H9 (cell line): Measurements from ENCODE around the gene PARD6G. TPM values are rescaled to one million over a fixed set of nuclear protein-coding genes. Genes with fewer than 3 reads are reported as not detected.

ENCODE experiments used
- DNase-seq: peaks from one replicate; pipeline ENCODE4 v3.0.0-alpha.2; 2017
- H2AFZ ChIP-seq: one replicate; pipeline ENCODE4 v1.6.1; 2013; ENCODE audit warnings: mild to moderate bottlenecking, low read length, control low read depth, moderate library complexity
- H2AK5ac ChIP-seq: 2 replicates; pipeline ENCODE4 v1.6.1; 2013; ENCODE audit warnings: low read length, control low read depth, mixed read lengths; ENCODE audit not compliant: insufficient read length
- H2BK120ac ChIP-seq: one replicate; pipeline ENCODE4 v1.6.1; 2013; ENCODE audit warnings: low read depth, mild to moderate bottlenecking, low read length, control low read depth, inconsistent platforms; ENCODE audit not compliant: poor library complexity, severe bottlenecking
- H2BK12ac ChIP-seq: 2 replicates; pipeline ENCODE4 v1.6.1; 2013; ENCODE audit warnings: low read length, control low read depth, mixed read lengths, low read depth; ENCODE audit not compliant: insufficient read length
- H2BK15ac ChIP-seq: 2 replicates; pipeline ENCODE4 v1.6.1; 2013; ENCODE audit warnings: low read depth, low read length, control low read depth
- H2BK20ac ChIP-seq: one replicate; pipeline ENCODE4 v1.6.1; 2013; ENCODE audit warnings: low read depth, mild to moderate bottlenecking, low read length, control low read depth, inconsistent platforms; ENCODE audit not compliant: poor library complexity, severe bottlenecking
- H2BK5ac ChIP-seq: 2 replicates; pipeline ENCODE4 v1.6.1; 2013; ENCODE audit warnings: low read length, control low read depth, mixed read lengths; ENCODE audit not compliant: insufficient read length
- H3K14ac ChIP-seq: 2 replicates; pipeline ENCODE4 v1.6.1; 2013; ENCODE audit warnings: low read length, control low read depth; ENCODE audit not compliant: insufficient read depth
- H3K18ac ChIP-seq: 2 replicates; pipeline ENCODE4 v1.6.1; 2013; ENCODE audit warnings: low read depth, mild to moderate bottlenecking, mixed read lengths, low read length, control low read depth; ENCODE audit not compliant: insufficient read length
- H3K23ac ChIP-seq: 2 replicates; pipeline ENCODE4 v1.6.1; 2013; ENCODE audit warnings: low read length, control low read depth, mixed read lengths, low read depth; ENCODE audit not compliant: insufficient read length
- H3K23me2 ChIP-seq: 2 replicates; pipeline ENCODE4 v1.6.1; 2013; ENCODE audit warnings: low read depth, mild to moderate bottlenecking, mixed read lengths, low read length, control low read depth; ENCODE audit not compliant: insufficient read length, poor library complexity, severe bottlenecking
- H3K27ac ChIP-seq: 2 replicates; pipeline ENCODE4 v1.5.1; 2013; ENCODE audit warnings: low read length, control low read depth, mixed read lengths, low read depth; ENCODE audit not compliant: insufficient read length
- H3K27me3 ChIP-seq: 2 replicates; pipeline ENCODE4 v1.6.1; 2013; ENCODE audit warnings: low read length, control low read depth, inconsistent platforms; ENCODE audit not compliant: insufficient read depth
- H3K4ac ChIP-seq: 2 replicates; pipeline ENCODE4 v1.6.1; 2013; ENCODE audit warnings: low read depth, mild to moderate bottlenecking, control low read depth, inconsistent platforms, low read length, moderate library complexity
- H3K4me1 ChIP-seq: 2 replicates; pipeline ENCODE4 v1.6.1; 2013; ENCODE audit warnings: low read length, control low read depth, inconsistent platforms; ENCODE audit not compliant: insufficient read depth
- H3K4me2 ChIP-seq: 2 replicates; pipeline ENCODE4 v1.6.1; 2013; ENCODE audit warnings: low read length, control low read depth, mixed read lengths; ENCODE audit not compliant: insufficient read length, insufficient read depth
- H3K56ac ChIP-seq: 2 replicates; pipeline ENCODE4 v1.6.1; 2013; ENCODE audit warnings: low read depth, mild to moderate bottlenecking, mixed read lengths, low read length, control low read depth; ENCODE audit not compliant: insufficient read length
- H3K79me1 ChIP-seq: 2 replicates; pipeline ENCODE4 v1.6.1; 2013; ENCODE audit warnings: low read depth, mild to moderate bottlenecking, moderate library complexity, low read length, control low read depth, inconsistent platforms; ENCODE audit not compliant: insufficient read depth, poor library complexity, severe bottlenecking
- H3K79me2 ChIP-seq: 2 replicates; pipeline ENCODE4 v1.6.1; 2013; ENCODE audit warnings: low read length, control low read depth, inconsistent platforms; ENCODE audit not compliant: insufficient read depth
- H3K9ac ChIP-seq: 2 replicates; pipeline ENCODE4 v1.6.1; 2013; ENCODE audit warnings: low read length, control low read depth, mixed read lengths; ENCODE audit not compliant: insufficient read length; ENCODE audit errors: extremely low read depth
- H3K9me3 ChIP-seq: one replicate; pipeline ENCODE4 v1.6.1; 2013; ENCODE audit warnings: low read depth, low read length, inconsistent platforms; ENCODE audit not compliant: control insufficient read depth
- H3T11ph ChIP-seq: one replicate; pipeline ENCODE4 v1.6.1; 2013; ENCODE audit warnings: mild to moderate bottlenecking, low read length, control low read depth, inconsistent platforms
- H4K20me1 ChIP-seq: one replicate; pipeline ENCODE4 v1.6.1; 2013; ENCODE audit not compliant: control insufficient read depth, insufficient read length, insufficient read depth
- H4K5ac ChIP-seq: 2 replicates; pipeline ENCODE4 v1.6.1; 2013; ENCODE audit warnings: low read depth, mild to moderate bottlenecking, mixed read lengths, low read length, control low read depth; ENCODE audit not compliant: insufficient read length
- H4K8ac ChIP-seq: replicated peaks from 2 replicates; pipeline ENCODE4 v1.6.1; 2013; ENCODE audit warnings: low read length, control low read depth, mixed read lengths, low read depth; ENCODE audit not compliant: insufficient read length
- H4K91ac ChIP-seq: 2 replicates; pipeline ENCODE4 v1.6.1; 2013; ENCODE audit warnings: low read depth, mild to moderate bottlenecking, moderate library complexity, mixed read lengths, low read length, control low read depth; ENCODE audit not compliant: insufficient read length
- H3K27ac Mint-ChIP-seq, 3 experiments: 2 replicates in 2 of 3; 3 replicates in 1 of 3; pipeline ENCODE4 v1.8.0; 2020 to 2021; ENCODE audit warnings: mixed read lengths in 3 of 3, mild to moderate bottlenecking in 1 of 3, moderate library complexity in 1 of 3
- H3K27me3 Mint-ChIP-seq: 2 replicates; pipeline ENCODE4 v1.8.0; 2021; ENCODE audit warnings: low read depth, mild to moderate bottlenecking, moderate library complexity, mixed read lengths
- H3K36me3 Mint-ChIP-seq, 3 experiments: 2 replicates in 2 of 3; 3 replicates in 1 of 3; pipeline ENCODE4 v1.8.0; 2020 to 2021; ENCODE audit warnings: low read depth in 3 of 3, mixed read lengths in 3 of 3; ENCODE audit not compliant: insufficient read depth in 1 of 3
- H3K4me1 Mint-ChIP-seq, 2 experiments: 2 replicates each; pipeline ENCODE4 v1.8.0; 2020; ENCODE audit warnings: mixed read lengths in 2 of 2
- H3K4me3 Mint-ChIP-seq, 2 experiments: 2 replicates in 1 of 2; 3 replicates in 1 of 2; pipeline ENCODE4 v1.8.0; 2020 to 2021; ENCODE audit warnings: mild to moderate bottlenecking in 2 of 2, mixed read lengths in 2 of 2, moderate library complexity in 1 of 2
- H3K9me3 Mint-ChIP-seq, 2 experiments: 2 replicates in 1 of 2; 3 replicates in 1 of 2; pipeline ENCODE4 v1.8.0; 2020; ENCODE audit warnings: mild to moderate bottlenecking in 2 of 2, mixed read lengths in 2 of 2, moderate library complexity in 1 of 2
- WGBS: extraction: QIAGEN DNeasy Blood & Tissue Kit; methylation state at CpG from one replicate; pipeline ENCODE4 v1.1.7; 2013; ENCODE audit warnings: missing lambda C conversion rate, low lambda C conversion rate, mixed read lengths; ENCODE audit not compliant: insufficient read length; ENCODE audit errors: extremely low coverage; 5-methylcytosine and 5-hydroxymethylcytosine counted together
- total RNA-seq: library from RNA; stranded (reverse); gene quantifications from 2 replicates; pipeline ENCODE4 v1.2.1, GENCODE V29; 2021
- TF ChIP-seq, protein P1 (sequence below): fragments of 200-600 bp; sonication (generic); conservative IDR thresholded peaks from 3 replicates; pipeline ENCODE4 v1.8.0; 2021; ENCODE audit warnings: antibody characterized with exemption, mild to moderate bottlenecking

Gene PARD6G
- total RNA-seq, 1 experiment from 2014 or later = 11.2 TPM

DNA sequence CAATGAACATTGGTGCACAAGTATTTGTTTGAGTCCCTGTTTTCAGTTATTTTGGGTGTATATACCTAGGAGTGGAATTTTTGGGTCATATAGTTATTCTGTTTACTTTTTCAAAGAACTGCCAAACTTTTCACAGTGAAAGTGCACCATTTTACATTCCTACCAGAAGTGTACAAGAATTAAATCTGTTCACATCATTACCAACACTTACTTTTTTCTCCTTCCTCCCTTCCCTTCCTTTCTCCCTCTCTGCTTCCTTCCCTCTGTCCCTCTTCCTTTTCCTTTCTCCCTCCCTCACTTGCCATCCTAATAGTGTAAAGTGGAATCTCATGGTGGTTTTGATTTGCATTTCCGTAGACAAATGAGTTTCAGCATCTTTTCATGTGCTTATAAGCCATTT lies 126.4 kb downstream of the PARD6G start:
- no peak overlapping the region for H3K9ac ChIP-seq
- no peaks in the 10 kb centered on the region for H3K9me3 ChIP-seq
- H4K20me1 ChIP-seq = no peaks in the 10 kb centered on the region
- no peak overlapping the region for H3K27ac ChIP-seq
- no peak overlapping the region for H3T11ph ChIP-seq
- Mint-ChIP-seq H3K27ac (peak overlapping the region; percentile 38 to 76 (median 68); a peak in 6 of 7 replicates), H3K4me3 (no peak overlapping the region), H3K36me3 (peaks cover 53 to 65% (median 53%) of the 10 kb centered on the region in 3 experiments), H3K9me3 (no peaks in the 10 kb centered on the region; a peak in 1 of 5 replicates), H3K27me3 (no peaks in the 10 kb centered on the region), H3K4me1 (peaks cover 68 to 85% of the 10 kb centered on the region in 2 experiments)
- H4K91ac ChIP-seq = no peak overlapping the region
- H2BK5ac ChIP-seq = no peak overlapping the region
- WGBS = no CpG with 5 or more reads among the region's 1 CpG
- no peaks in the 10 kb centered on the region for H3K27me3 ChIP-seq
- no peak overlapping the region for H3K23ac ChIP-seq
- no peaks in the 10 kb centered on the region for H3K23me2 ChIP-seq
- no peak overlapping the region for H4K5ac ChIP-seq
- peaks cover 28% of the 10 kb centered on the region; the same call in 1 of the 2 replicates for H3K79me2 ChIP-seq
- H3K56ac ChIP-seq = no peak overlapping the region
- no peak overlapping the region for H2AFZ ChIP-seq
- H2BK120ac ChIP-seq = no peak overlapping the region
- H3K14ac ChIP-seq = no peak overlapping the region
- H2BK20ac ChIP-seq = no peak overlapping the region
- no peak overlapping the region for H3K4ac ChIP-seq
- no peak for DNase-seq
- 0 out of 2 replicates have a peak, but pooled peaks cover 3% of the 10 kb centered on the region for H3K4me1 ChIP-seq
- no peak overlapping the region for H2AK5ac ChIP-seq
- H3K79me1 ChIP-seq = peaks cover 8% of the 10 kb centered on the region
- TF ChIP-seq, protein P1, sequence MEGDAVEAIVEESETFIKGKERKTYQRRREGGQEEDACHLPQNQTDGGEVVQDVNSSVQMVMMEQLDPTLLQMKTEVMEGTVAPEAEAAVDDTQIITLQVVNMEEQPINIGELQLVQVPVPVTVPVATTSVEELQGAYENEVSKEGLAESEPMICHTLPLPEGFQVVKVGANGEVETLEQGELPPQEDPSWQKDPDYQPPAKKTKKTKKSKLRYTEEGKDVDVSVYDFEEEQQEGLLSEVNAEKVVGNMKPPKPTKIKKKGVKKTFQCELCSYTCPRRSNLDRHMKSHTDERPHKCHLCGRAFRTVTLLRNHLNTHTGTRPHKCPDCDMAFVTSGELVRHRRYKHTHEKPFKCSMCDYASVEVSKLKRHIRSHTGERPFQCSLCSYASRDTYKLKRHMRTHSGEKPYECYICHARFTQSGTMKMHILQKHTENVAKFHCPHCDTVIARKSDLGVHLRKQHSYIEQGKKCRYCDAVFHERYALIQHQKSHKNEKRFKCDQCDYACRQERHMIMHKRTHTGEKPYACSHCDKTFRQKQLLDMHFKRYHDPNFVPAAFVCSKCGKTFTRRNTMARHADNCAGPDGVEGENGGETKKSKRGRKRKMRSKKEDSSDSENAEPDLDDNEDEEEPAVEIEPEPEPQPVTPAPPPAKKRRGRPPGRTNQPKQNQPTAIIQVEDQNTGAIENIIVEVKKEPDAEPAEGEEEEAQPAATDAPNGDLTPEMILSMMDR = no peak
- no peak overlapping the region for H2BK15ac ChIP-seq
- no peak overlapping the region for H3K4me2 ChIP-seq
- no peak overlapping the region for H4K8ac ChIP-seq
- no peak overlapping the region for H2BK12ac ChIP-seq
- no peak overlapping the region for H3K18ac ChIP-seq
